IMR-90 (cell line): ENCODE results near the gene IZUMO2. TPM values are rescaled to one million over a fixed set of nuclear protein-coding genes. Genes with fewer than 3 reads are reported as not detected.

ENCODE experiments used
- ATAC-seq: fragments of 200-7000 bp; cut with Tn5 transposase; 2 replicates; pipeline ENCODE4 v1.9.1; 2020; ENCODE audit warnings: low read depth, mild to moderate bottlenecking, moderate library complexity
- BruUV-seq: library from RNA; stranded (reverse); fragments of 400-500 nt; replicated peaks from 2 replicates; lab custom pipeline; 2021; lab: Mats Ljungman, UMichigan
- CTCF ChIA-PET: fragments of 300-600 bp; formaldehyde crosslinking; extraction: SDS; loops from one replicate; lab custom pipeline; 2021; ENCODE audit warnings: antibody characterized with exemption; lab: Yijun Ruan, JAX
- POLR2A ChIA-PET: fragments of 300-600 bp; sonication (Branson Sonifier 250); formaldehyde crosslinking; loops from one replicate; lab custom pipeline; 2022; ENCODE audit warnings: antibody characterized with exemption; ENCODE audit not compliant: unreplicated experiment; lab: Charles Lee
- DNase-seq: peaks from one replicate; pipeline ENCODE4 v3.0.0; 2013
- H2AFZ ChIP-seq: replicated peaks from 2 replicates; pipeline ENCODE3; 2013; ENCODE audit warnings: low read length, mild to moderate bottlenecking; ENCODE audit not compliant: poor library complexity
- H2AK5ac ChIP-seq: 2 replicates; pipeline ENCODE4 v1.6.1; 2013; ENCODE audit warnings: low read depth, low read length, inconsistent platforms
- H2AK9ac ChIP-seq: replicated peaks from 2 replicates; pipeline ENCODE3; 2013; ENCODE audit warnings: mild to moderate bottlenecking, low read depth, low read length, moderate library complexity; ENCODE audit not compliant: poor library complexity
- H2BK120ac ChIP-seq: 2 replicates; pipeline ENCODE4 v1.6.1; 2013; ENCODE audit warnings: low read depth, low read length, inconsistent platforms
- H2BK15ac ChIP-seq: 3 replicates; pipeline ENCODE4 v1.6.1; 2013; ENCODE audit warnings: low read depth, low read length, inconsistent platforms
- H2BK20ac ChIP-seq: 2 replicates; pipeline ENCODE4 v1.6.1; 2013; ENCODE audit warnings: low read depth, mild to moderate bottlenecking, inconsistent platforms, low read length, moderate library complexity
- H2BK5ac ChIP-seq: 2 replicates; pipeline ENCODE4 v1.6.1; 2013; ENCODE audit warnings: mild to moderate bottlenecking, low read depth, low read length, inconsistent platforms; ENCODE audit not compliant: poor library complexity, severe bottlenecking
- H3K14ac ChIP-seq: replicated peaks from 2 replicates; pipeline ENCODE4 v1.6.1; 2013; ENCODE audit warnings: low read depth, low read length, inconsistent platforms
- H3K18ac ChIP-seq: 2 replicates; pipeline ENCODE4 v1.6.1; 2013; ENCODE audit warnings: low read depth, low read length, control low read depth
- H3K23ac ChIP-seq: 2 replicates; pipeline ENCODE4 v1.6.1; 2013; ENCODE audit warnings: low read depth, low read length, inconsistent platforms
- H3K27ac ChIP-seq: 2 replicates; pipeline ENCODE4 v1.5.1; 2013; ENCODE audit warnings: mild to moderate bottlenecking, control low read depth, low read length; ENCODE audit not compliant: insufficient read depth
- H3K27me3 ChIP-seq: 2 replicates; pipeline ENCODE4 v1.6.1; 2013; ENCODE audit warnings: low read length; ENCODE audit not compliant: control insufficient read depth, insufficient read depth
- H3K36me3 ChIP-seq: 2 replicates; pipeline ENCODE4 v1.6.1; 2013; ENCODE audit warnings: low read length, mixed read lengths; ENCODE audit not compliant: control insufficient read depth, insufficient read depth
- H3K4ac ChIP-seq: 2 replicates; pipeline ENCODE4 v1.6.1; 2013; ENCODE audit warnings: low read depth, low read length, inconsistent platforms
- H3K4me1 ChIP-seq: 2 replicates; pipeline ENCODE4 v1.6.1; 2013; ENCODE audit warnings: low read length, mixed read lengths; ENCODE audit not compliant: control insufficient read depth, insufficient read depth
- H3K4me2 ChIP-seq: 2 replicates; pipeline ENCODE4 v1.6.1; 2013; ENCODE audit warnings: low read depth, mild to moderate bottlenecking, control low read depth, low read length, moderate library complexity
- H3K4me3 ChIP-seq: 2 replicates; pipeline ENCODE4 v1.5.1; 2013; ENCODE audit warnings: low read depth, mild to moderate bottlenecking, control low read depth, low read length, moderate library complexity; ENCODE audit not compliant: insufficient read depth
- H3K56ac ChIP-seq: 2 replicates; pipeline ENCODE4 v1.6.1; 2013; ENCODE audit warnings: low read length, inconsistent platforms; ENCODE audit not compliant: insufficient read depth; ENCODE audit errors: extremely low read depth
- H3K79me1 ChIP-seq, 2 experiments: 2 replicates each; pipeline ENCODE4 v1.6.1; 2013; ENCODE audit warnings: low read length in 2 of 2, inconsistent platforms in 1 of 2, low read depth in 1 of 2
- H3K9ac ChIP-seq: 2 replicates; pipeline ENCODE4 v1.6.1; 2013; ENCODE audit warnings: low read depth, low read length, control low read depth
- H3K9me1 ChIP-seq: 2 replicates; pipeline ENCODE4 v1.6.1; 2013; ENCODE audit warnings: low read length, inconsistent platforms; ENCODE audit not compliant: insufficient read depth
- H3K9me3 ChIP-seq: 2 replicates; pipeline ENCODE4 v1.6.1; 2013; ENCODE audit warnings: low read length; ENCODE audit not compliant: control insufficient read depth, insufficient read depth
- H4K20me1 ChIP-seq: 2 replicates; pipeline ENCODE4 v1.6.1; 2013; ENCODE audit warnings: low read length, inconsistent platforms; ENCODE audit not compliant: insufficient read depth
- H4K5ac ChIP-seq: 2 replicates; pipeline ENCODE4 v1.6.1; 2013; ENCODE audit warnings: mild to moderate bottlenecking, low read depth, low read length, control low read depth
- H4K8ac ChIP-seq, 2 experiments: 2 replicates each; pipeline ENCODE4 v1.6.1; 2013; ENCODE audit warnings: low read depth in 2 of 2, low read length in 2 of 2, control low read depth in 1 of 2, inconsistent platforms in 1 of 2
- H4K91ac ChIP-seq: 2 replicates; pipeline ENCODE4 v1.6.1; 2013; ENCODE audit warnings: low read depth, low read length, inconsistent platforms; ENCODE audit not compliant: insufficient read depth
- BHLHE40 ChIP-seq: fragments of 150-350 bp; IDR thresholded peaks from 2 replicates; pipeline ENCODE4 v1.6.1; 2016; ENCODE audit warnings: mild to moderate bottlenecking, low read depth, low read length
- CHD1 ChIP-seq: IDR thresholded peaks from 2 replicates; pipeline ENCODE4 v1.6.1; 2012; ENCODE audit warnings: low read depth, low read length, improper control_type of control experiment
- FOS ChIP-seq: fragments of 150-350 bp; IDR thresholded peaks from 2 replicates; pipeline ENCODE4 v1.6.1; 2016; ENCODE audit warnings: low read depth, low read length
- MAFK ChIP-seq: IDR thresholded peaks from 2 replicates; pipeline ENCODE4 v1.6.1; 2012; ENCODE audit warnings: low read depth, low read length, improper control_type of control experiment
- MAZ ChIP-seq: IDR thresholded peaks from 2 replicates; pipeline ENCODE4 v1.6.1; 2012; ENCODE audit warnings: low read depth, mild to moderate bottlenecking, low read length, improper control_type of control experiment, moderate library complexity, borderline replicate concordance
- MXI1 ChIP-seq: IDR thresholded peaks from 2 replicates; pipeline ENCODE4 v1.6.1; 2012; ENCODE audit warnings: low read depth, mild to moderate bottlenecking, low read length, moderate library complexity, borderline replicate concordance
- POLR2A ChIP-seq: IDR thresholded peaks from 2 replicates; pipeline ENCODE4 v1.6.1; 2012; ENCODE audit warnings: mild to moderate bottlenecking, low read depth, low read length
- WGBS, 2 experiments: methylation state at CpG; one replicate each; pipeline versions ENCODE4 v1.1.5 to v1.1.7; 2013; ENCODE audit warnings: missing lambda C conversion rate in 2 of 2; ENCODE audit not compliant: insufficient read length in 1 of 2; ENCODE audit errors: extremely low coverage in 2 of 2; 5-methylcytosine and 5-hydroxymethylcytosine counted together
- dilution Hi-C: fragments of 300-500 bp; cut with HindIII; formaldehyde crosslinking; loops from one replicate; pipeline ENCODE4 v1.14.3; 2018; ENCODE audit warnings: low sequenced_read_pairs; ENCODE audit not compliant: unreplicated experiment
- in situ Hi-C: fragments of 300-500 bp; cut with MboI; formaldehyde crosslinking; loops from 3 replicates; pipeline ENCODE4 v1.14.3; 2019; ENCODE audit warnings: low sequenced_read_pairs, inconsistent platforms, mixed read lengths
- intact Hi-C: fragments of 100-400 bp; cut with micrococcal nuclease; formaldehyde crosslinking; loops from 2 replicates; pipeline ENCODE4 v1.10.0; 2022
- polyA plus RNA-seq, 3 experiments: library from polyadenylated mRNA; depleted of rRNA; stranded (reverse); fragments of >200 nt; gene quantifications; 2 replicates each; pipeline ENCODE4 v1.2.3, GENCODE V29; 2012; ENCODE audit warnings: low replicate concordance in 1 of 3
- total RNA-seq: library from RNA; depleted of rRNA; stranded (reverse); fragments of >200 nt; gene quantifications from 2 replicates; pipeline ENCODE4 v1.2.3, GENCODE V29; 2012
- TF ChIP-seq, protein P1 (sequence below): fragments of 150-350 bp; IDR thresholded peaks from 2 replicates; pipeline ENCODE4 v1.6.1; 2017; ENCODE audit warnings: mild to moderate bottlenecking, antibody characterized with exemption, low read length, low read depth
- TF ChIP-seq, protein P2 (sequence below): fragments of 150-350 bp; IDR thresholded peaks from 2 replicates; pipeline ENCODE4 v1.6.1; 2016; ENCODE audit warnings: low read depth, mild to moderate bottlenecking, low read length, moderate library complexity, borderline replicate concordance

The IZUMO2 gene
- total and polyA plus RNA-seq, 2 of the 4 experiments (the other 2 are of a cell fraction), result not detected

DNA sequence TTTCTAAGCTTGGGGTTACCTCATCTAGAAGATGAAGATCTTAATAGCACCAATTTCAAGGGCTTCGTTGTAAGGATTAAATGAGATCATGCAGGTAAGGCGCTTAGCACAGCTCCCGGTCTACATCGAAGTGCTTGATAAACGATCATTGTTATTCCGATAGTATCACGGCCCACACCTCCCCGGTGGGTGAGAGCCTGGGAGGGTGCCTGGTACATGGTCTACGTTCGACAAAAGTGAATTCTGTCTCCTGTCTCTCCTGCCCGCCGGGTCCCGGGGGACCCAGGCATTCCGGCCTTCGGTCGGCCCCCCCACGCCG is 39.8 kb upstream of the IZUMO2 start:
- peaks cover 7% of the 10 kb centered on the region; the same call in 1 of the 2 replicates for H3K9me3 ChIP-seq
- intact Hi-C loops (no loop called here), in situ Hi-C loops (no loop called here), dilution Hi-C loops (no loop called here)
- ATAC-seq (no peak), DNase-seq (no peak)
- H4K20me1 ChIP-seq, result no peaks in the 10 kb centered on the region
- H3K4me2 ChIP-seq, result no peak overlapping the region
- no peak overlapping the region for H3K9ac ChIP-seq
- no peak overlapping the region for H3K14ac ChIP-seq
- no peak overlapping the region for H2BK120ac ChIP-seq
- H2BK20ac ChIP-seq, result no peak overlapping the region
- H3K27me3 ChIP-seq, result peaks cover 3% of the 10 kb centered on the region; the same call in 1 of the 2 replicates
- no peak overlapping the region for H3K56ac ChIP-seq
- no peak overlapping the region for H2AK5ac ChIP-seq
- no peaks in the 10 kb centered on the region for H3K79me1 ChIP-seq
- no peak overlapping the region for H2BK5ac ChIP-seq
- no peak overlapping the region for H4K91ac ChIP-seq
- no peak overlapping the region for H2AK9ac ChIP-seq
- H3K18ac ChIP-seq, result no peak overlapping the region
- H3K4ac ChIP-seq, result no peak overlapping the region
- no peak overlapping the region for H4K5ac ChIP-seq
- H3K27ac ChIP-seq, result no peak overlapping the region
- no peaks in the 10 kb centered on the region for H3K9me1 ChIP-seq
- no peak overlapping the region for H2AFZ ChIP-seq
- no peak overlapping the region for H3K4me3 ChIP-seq
- ChIA-PET CTCF (no interaction called here), POLR2A (no interaction called here)
- H3K36me3 ChIP-seq, result no peaks in the 10 kb centered on the region
- BruUV-seq, result no TSS peak
- TF ChIP-seq MAFK (no peak), POLR2A (no peak), FOS (no peak), MAZ (no peak), MXI1 (no peak), CHD1 (no peak), BHLHE40 (no peak)
- TF ChIP-seq, protein P1, sequence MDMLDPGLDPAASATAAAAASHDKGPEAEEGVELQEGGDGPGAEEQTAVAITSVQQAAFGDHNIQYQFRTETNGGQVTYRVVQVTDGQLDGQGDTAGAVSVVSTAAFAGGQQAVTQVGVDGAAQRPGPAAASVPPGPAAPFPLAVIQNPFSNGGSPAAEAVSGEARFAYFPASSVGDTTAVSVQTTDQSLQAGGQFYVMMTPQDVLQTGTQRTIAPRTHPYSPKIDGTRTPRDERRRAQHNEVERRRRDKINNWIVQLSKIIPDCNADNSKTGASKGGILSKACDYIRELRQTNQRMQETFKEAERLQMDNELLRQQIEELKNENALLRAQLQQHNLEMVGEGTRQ, result no peak
- TF ChIP-seq, protein P2, sequence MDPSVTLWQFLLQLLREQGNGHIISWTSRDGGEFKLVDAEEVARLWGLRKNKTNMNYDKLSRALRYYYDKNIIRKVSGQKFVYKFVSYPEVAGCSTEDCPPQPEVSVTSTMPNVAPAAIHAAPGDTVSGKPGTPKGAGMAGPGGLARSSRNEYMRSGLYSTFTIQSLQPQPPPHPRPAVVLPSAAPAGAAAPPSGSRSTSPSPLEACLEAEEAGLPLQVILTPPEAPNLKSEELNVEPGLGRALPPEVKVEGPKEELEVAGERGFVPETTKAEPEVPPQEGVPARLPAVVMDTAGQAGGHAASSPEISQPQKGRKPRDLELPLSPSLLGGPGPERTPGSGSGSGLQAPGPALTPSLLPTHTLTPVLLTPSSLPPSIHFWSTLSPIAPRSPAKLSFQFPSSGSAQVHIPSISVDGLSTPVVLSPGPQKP, result no peak
- H3K4me1 ChIP-seq, result no peaks in the 10 kb centered on the region
- 7% methylated on average over 8 of the region's 18 CpGs; no CpG with 5 or more reads in 1 of the 2 experiments for WGBS, 2 experiments
- no peak overlapping the region for H3K23ac ChIP-seq
- no peak overlapping the region for H2BK15ac ChIP-seq
- no peak overlapping the region for H4K8ac ChIP-seq
